Left lung (tissue), 10 donors: ENCODE results near the gene GCFC2. TPM values are rescaled to one million over a fixed set of nuclear protein-coding genes. Genes with fewer than 3 reads are reported as not detected.

Source experiments
- ATAC-seq: fragments of 200-7000 bp; cut with Tn5 transposase; one replicate; pipeline ENCODE4 v1.9.1; 2020; ENCODE audit warnings: moderate library complexity
- DNase-seq, 4 donors: peaks; one replicate each; pipeline ENCODE4 v3.0.0-alpha.2; 2013 to 2020
- H3K27ac ChIP-seq, 2 donors: fragments of 200-600 bp; sonication (generic) in 1 of 2; one replicate each; pipeline versions ENCODE4 v1.5.0 to v1.8.0; 2020 to 2021
- H3K27me3 ChIP-seq, 2 donors: fragments of 200-600 bp; sonication (generic) in 1 of 2; one replicate each; pipeline versions ENCODE4 v1.5.0 to v1.8.0; 2020 to 2021
- H3K36me3 ChIP-seq, 2 donors: fragments of 200-600 bp; sonication (generic) in 1 of 2; one replicate each; pipeline versions ENCODE4 v1.5.0 to v1.8.0; 2020 to 2021
- H3K4me1 ChIP-seq, 2 donors: fragments of 200-600 bp; one replicate each; pipeline ENCODE4 v1.8.0; 2021
- H3K4me3 ChIP-seq, 2 donors: fragments of 200-600 bp; sonication (generic) in 1 of 2; one replicate each; pipeline versions ENCODE4 v1.5.0 to v1.8.0; 2020 to 2021; ENCODE audit warnings: mild to moderate bottlenecking in 1 of 2
- H3K9me3 ChIP-seq, 2 donors: fragments of 200-600 bp; sonication (generic) in 1 of 2; one replicate each; pipeline versions ENCODE4 v1.5.0 to v1.8.0; 2020 to 2021
- intact Hi-C, 2 donors: fragments of 100-400 bp; cut with DNase I; formaldehyde crosslinking; loops; one replicate each; pipeline versions ENCODE4 v1.11.2 to v1.14.2; 2022
- polyA plus RNA-seq, 6 donors: library from polyadenylated mRNA; unstranded; fragments of 120-200 nt; gene quantifications; one replicate each; pipeline ENCODE4 v1.2.1, GENCODE V29; 2013; ENCODE audit not compliant: insufficient read length in 6 of 6
- total RNA-seq, 2 donors: library from RNA; stranded (reverse); fragmentation: NEBNext Ultra II Directional; extraction: Animal tissue kit (Norgen Biotek cat#: 25700); gene quantifications; one replicate each; pipeline ENCODE4 v1.2.1, GENCODE V29; 2021
- TF ChIP-seq, protein P1 (sequence below), 2 donors: fragments of 200-600 bp; sonication (generic) in 1 of 2; IDR thresholded peaks; one replicate each; pipeline versions ENCODE4 v1.5.0 to v1.8.0; 2021; ENCODE audit warnings: antibody characterized with exemption in 2 of 2
- donor health status: DM: no; HTN: yes; CAD: no.
- donor health status: DM: no; HTN: no; CAD: no.

GCFC2 gene
- total and polyA plus RNA-seq, 8 donors = 10.4 to 48.8 (median 45.2) TPM

DNA sequence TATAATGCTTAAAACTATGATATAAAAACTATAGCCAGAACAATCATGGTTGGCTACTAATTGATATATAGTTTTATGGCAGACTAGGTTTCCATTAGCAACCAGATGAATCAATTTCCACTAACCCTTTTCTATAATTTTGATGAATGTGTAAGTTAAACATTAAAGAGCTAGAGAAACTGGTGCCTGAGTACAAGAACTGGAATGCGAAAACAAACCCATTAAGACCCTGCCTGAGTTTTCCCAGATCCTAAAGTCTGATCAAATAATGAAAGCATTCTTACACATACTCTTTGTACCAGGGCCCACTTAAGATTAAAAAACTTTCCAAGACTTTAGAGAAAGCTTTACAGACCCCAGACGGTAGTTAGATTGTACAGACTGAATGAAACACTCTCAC lies 42.8 kb downstream of the GCFC2 start:
- H3K27ac ChIP-seq = no peak overlapping the region
- DNase-seq = peak in 1 of 4 donors; percentile 13
- ATAC-seq = peak; percentile 58

DNA sequence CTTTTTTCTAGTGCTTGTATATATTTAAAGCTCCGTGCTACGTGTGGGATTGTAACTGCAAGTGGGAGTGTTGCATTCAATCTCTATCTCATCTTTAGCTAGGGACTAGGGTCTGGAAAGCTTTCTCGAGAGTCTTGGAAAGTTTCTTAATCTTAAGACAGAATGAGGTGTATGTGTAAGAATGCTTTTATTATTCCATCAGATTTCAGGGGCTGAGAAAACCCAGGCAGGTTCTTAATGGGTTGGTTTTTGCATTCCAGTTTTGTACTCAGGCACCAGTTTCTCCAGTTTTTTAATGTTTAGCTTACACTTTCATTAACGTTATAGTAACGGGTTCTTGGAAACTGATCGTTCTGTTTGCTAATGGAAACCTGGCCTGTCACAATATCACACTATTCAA lies 43.8 kb downstream of the GCFC2 start:
- Histone ChIP-seq H3K4me1 (peaks cover 0 to 3% of the 10 kb centered on the region in 2 donors), H3K27me3 (no peaks in the 10 kb centered on the region), H3K4me3 (no peak overlapping the region), H3K9me3 (no peaks in the 10 kb centered on the region), H3K36me3 (peaks cover 0 to 66% of the 10 kb centered on the region in 2 donors), H3K27ac (no peak overlapping the region)
- peak; percentile 41 for ATAC-seq
- DNase-seq = peak in 1 of 4 donors; percentile 40
- intact Hi-C loops = no loop called here
- TF ChIP-seq, protein P1, sequence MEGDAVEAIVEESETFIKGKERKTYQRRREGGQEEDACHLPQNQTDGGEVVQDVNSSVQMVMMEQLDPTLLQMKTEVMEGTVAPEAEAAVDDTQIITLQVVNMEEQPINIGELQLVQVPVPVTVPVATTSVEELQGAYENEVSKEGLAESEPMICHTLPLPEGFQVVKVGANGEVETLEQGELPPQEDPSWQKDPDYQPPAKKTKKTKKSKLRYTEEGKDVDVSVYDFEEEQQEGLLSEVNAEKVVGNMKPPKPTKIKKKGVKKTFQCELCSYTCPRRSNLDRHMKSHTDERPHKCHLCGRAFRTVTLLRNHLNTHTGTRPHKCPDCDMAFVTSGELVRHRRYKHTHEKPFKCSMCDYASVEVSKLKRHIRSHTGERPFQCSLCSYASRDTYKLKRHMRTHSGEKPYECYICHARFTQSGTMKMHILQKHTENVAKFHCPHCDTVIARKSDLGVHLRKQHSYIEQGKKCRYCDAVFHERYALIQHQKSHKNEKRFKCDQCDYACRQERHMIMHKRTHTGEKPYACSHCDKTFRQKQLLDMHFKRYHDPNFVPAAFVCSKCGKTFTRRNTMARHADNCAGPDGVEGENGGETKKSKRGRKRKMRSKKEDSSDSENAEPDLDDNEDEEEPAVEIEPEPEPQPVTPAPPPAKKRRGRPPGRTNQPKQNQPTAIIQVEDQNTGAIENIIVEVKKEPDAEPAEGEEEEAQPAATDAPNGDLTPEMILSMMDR (IDR thresholded peaks at IDR 0.05) = no peak

More for the DNA sequence above, 42.8 kb downstream of the GCFC2 start:
- TF ChIP-seq, protein P1 (IDR thresholded peaks at IDR 0.05) = no peak
- Histone ChIP-seq H3K9me3 (no peaks in the 10 kb centered on the region), H3K36me3 (peaks cover 0 to 62% of the 10 kb centered on the region in 2 donors), H3K27me3 (no peaks in the 10 kb centered on the region), H3K4me3 (no peak overlapping the region), H3K4me1 (peaks cover 0 to 3% of the 10 kb centered on the region in 2 donors)
- intact Hi-C loops = no loop called here

DNA sequence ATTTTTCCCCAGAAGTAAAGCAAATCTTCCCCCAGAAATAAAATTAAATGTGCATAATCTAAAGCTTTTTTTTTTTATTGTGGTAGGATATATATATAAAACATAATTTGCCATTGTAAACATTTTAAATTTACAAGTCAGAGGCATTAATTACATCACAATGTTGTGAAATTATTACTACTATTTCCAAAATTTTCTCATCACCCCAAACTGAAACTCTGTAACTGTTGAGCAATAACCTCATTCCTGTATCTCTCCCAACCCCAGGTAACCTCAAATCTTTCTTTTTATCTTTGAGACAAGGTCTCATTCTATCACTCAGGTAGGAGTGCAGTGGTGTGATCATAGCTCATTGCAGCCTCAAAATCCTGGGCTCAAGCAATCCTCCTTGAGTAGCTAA lies 52.9 kb downstream of the GCFC2 start:
- Histone ChIP-seq H3K9me3 (peaks cover 0 to 5% of the 10 kb centered on the region in 2 donors), H3K4me3 (no peak overlapping the region), H3K4me1 (no peaks in the 10 kb centered on the region), H3K27me3 (no peaks in the 10 kb centered on the region), H3K27ac (no peak overlapping the region), H3K36me3 (peaks cover 6 to 72% of the 10 kb centered on the region in 2 donors)
- ATAC-seq (no peak), DNase-seq (no peak)
- TF ChIP-seq, protein P1 (IDR thresholded peaks at IDR 0.05) = no peak
- intact Hi-C loops = no loop called here

DNA sequence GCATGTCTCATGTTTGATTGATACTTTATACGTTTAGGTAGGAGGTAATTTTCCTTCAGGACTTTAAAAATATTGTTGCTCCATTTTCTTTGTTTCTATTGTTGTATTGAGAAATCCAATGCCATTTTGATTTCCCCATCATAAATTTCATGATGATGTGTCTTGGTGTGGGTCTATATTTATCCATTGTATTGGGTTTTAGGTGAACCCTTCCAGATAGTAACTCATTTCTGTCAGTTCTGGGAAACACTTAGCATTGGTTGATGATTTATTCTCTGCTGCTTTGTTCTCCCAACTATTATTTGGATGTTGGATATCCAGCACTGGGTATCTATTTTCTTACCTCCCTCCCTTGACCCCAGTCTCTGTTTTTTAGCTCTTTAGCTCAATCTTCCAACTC lies 54.2 kb downstream of the GCFC2 start:
- H3K27me3 ChIP-seq = no peaks in the 10 kb centered on the region
- DNase-seq = no peak
- no peak overlapping the region for H3K27ac ChIP-seq
- peaks cover 6 to 73% of the 10 kb centered on the region in 2 donors for H3K36me3 ChIP-seq
- H3K9me3 ChIP-seq = peaks cover 0 to 5% of the 10 kb centered on the region in 2 donors
- H3K4me3 ChIP-seq = no peak overlapping the region
- ATAC-seq = no peak
- no peaks in the 10 kb centered on the region for H3K4me1 ChIP-seq
- TF ChIP-seq, protein P1 (IDR thresholded peaks at IDR 0.05) = no peak
- intact Hi-C loops = no loop called here

DNA sequence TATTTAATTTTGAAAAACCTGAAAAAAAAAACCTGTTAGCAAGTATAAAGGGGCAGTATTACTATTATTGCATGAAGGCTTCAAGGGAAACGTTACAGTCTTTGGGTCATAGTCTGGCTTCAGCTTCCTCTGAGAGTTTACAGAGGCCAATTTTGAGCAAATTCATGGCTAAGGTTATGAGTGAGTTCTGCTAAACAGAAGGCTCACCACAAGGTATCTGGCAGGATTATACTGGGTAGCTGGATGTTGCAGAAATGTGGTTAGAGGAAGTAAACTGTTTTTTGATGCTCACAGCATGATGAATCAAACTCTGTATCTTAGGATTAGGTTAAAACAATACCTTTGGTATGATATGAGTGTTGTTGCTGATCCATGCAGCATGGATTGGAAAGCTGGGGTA lies 54.9 kb downstream of the GCFC2 start:
- Histone ChIP-seq H3K4me3 (no peak overlapping the region), H3K36me3 (peaks cover 6 to 77% of the 10 kb centered on the region in 2 donors), H3K27me3 (no peaks in the 10 kb centered on the region), H3K27ac (no peak overlapping the region), H3K9me3 (peaks cover 0 to 5% of the 10 kb centered on the region in 2 donors), H3K4me1 (no peaks in the 10 kb centered on the region)
- DNase-seq (no peak), ATAC-seq (no peak)
- TF ChIP-seq, protein P1 (IDR thresholded peaks at IDR 0.05) = no peak
- intact Hi-C loops = no loop called here
